ENCODE data around the gene CRTC2. TPM values are rescaled to one million over a fixed set of nuclear protein-coding genes. Genes with fewer than 3 reads are reported as not detected.

The CRTC2 gene
- total RNA-seq, 1 donor from 2014 or later: 41.9 TPM

- peak overlapping the region; percentile 99 for H3K27ac Mint-ChIP-seq
- H3K4me3 Mint-ChIP-seq (ENCODE audit: low read depth): peak overlapping the region; percentile 99
- TF ChIP-seq CTCF (IDR thresholded peaks at IDR 0.05; ENCODE audit: unreplicated experiment): no peak
- DNase-seq (ENCODE audit: low spot score, unreplicated experiment): no peak
- H3K9me3 Mint-ChIP-seq (ENCODE audit: low read depth): no peaks in the 10 kb centered on the region
- H3K4me1 Mint-ChIP-seq (ENCODE audit: low read depth): peaks cover 44% of the 10 kb centered on the region
- H3K36me3 Mint-ChIP-seq (ENCODE audit: insufficient read depth): peaks cover 10% of the 10 kb centered on the region
- H3K27me3 Mint-ChIP-seq: no peaks in the 10 kb centered on the region
Measured at GRCh38 chr1:153958961-153959260, 499 bp upstream of the CRTC2 start.

DNA sequence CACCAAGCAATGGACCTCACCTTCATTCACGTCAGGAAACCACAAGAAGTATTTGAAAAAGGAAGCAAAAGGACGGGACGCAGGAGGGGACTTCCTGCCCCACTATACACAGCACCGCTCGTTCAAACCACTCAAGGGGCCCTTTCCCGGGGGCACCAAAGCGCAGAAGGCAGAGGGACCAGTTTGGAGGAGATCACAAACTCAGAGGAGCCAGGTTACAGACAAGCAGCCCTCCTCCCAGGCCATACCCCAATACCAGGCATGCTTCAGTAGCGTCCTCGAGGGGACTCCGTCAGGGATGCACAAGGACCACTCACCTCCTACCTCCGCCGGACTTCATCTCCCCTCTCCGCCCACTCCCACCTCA lies 685 bp downstream of the CRTC2 start:
- TF ChIP-seq CTCF (IDR thresholded peaks at IDR 0.05; ENCODE audit: unreplicated experiment): no peak
- DNase-seq (ENCODE audit: low spot score, unreplicated experiment): no peak

DNA sequence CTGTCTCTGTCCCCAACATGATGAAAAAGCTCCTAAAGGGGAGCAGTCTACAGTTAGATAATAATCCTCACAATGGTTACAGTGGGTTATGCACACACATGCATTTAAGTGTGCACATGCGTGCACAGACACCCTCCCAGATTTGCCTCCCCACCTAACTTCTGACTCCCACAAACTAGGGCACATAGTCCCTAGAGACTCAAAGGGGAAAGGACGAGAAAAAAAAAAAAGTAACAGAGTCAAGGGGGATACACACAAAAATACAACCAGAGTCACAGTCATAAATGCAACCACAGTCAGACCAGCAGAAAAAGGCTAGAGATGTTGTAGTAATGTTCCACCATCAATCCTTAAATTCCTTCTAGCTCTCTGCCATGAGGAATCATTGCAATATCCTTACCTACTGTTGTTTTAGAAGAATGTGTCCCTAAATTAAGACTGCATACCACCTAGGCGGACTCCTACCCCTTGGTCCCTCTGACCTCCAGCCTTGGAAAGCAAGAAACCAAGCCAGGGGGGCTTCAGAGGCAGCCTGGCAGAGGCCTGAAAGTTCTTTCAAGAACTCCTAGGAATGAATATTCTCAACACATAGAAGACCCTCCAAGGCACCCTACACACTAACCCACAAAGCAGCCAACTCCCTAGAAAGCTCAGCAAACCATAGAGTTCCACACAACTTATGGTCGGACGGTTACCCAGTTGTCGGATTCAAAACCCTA lies 1.3 kb downstream of the CRTC2 start:
- Mint-ChIP-seq H3K27me3 (no peaks in the 10 kb centered on the region), H3K9me3 (ENCODE audit: low read depth) (no peaks in the 10 kb centered on the region), H3K4me1 (ENCODE audit: low read depth) (peaks cover 34% of the 10 kb centered on the region), H3K36me3 (ENCODE audit: insufficient read depth) (peaks cover 10% of the 10 kb centered on the region), H3K27ac (peak overlapping the region; percentile 99), H3K4me3 (ENCODE audit: low read depth) (peak overlapping the region; percentile 99)
- DNase-seq (ENCODE audit: low spot score, unreplicated experiment): no peak
- TF ChIP-seq CTCF (IDR thresholded peaks at IDR 0.05; ENCODE audit: unreplicated experiment): no peak

More for the DNA sequence above, 685 bp downstream of the CRTC2 start:
- Mint-ChIP-seq H3K9me3 (ENCODE audit: low read depth) (no peaks in the 10 kb centered on the region), H3K4me1 (ENCODE audit: low read depth) (peaks cover 39% of the 10 kb centered on the region), H3K36me3 (ENCODE audit: insufficient read depth) (peaks cover 10% of the 10 kb centered on the region), H3K4me3 (ENCODE audit: low read depth) (peak overlapping the region; percentile 99), H3K27me3 (no peaks in the 10 kb centered on the region), H3K27ac (peak overlapping the region; percentile 99)

DNA sequence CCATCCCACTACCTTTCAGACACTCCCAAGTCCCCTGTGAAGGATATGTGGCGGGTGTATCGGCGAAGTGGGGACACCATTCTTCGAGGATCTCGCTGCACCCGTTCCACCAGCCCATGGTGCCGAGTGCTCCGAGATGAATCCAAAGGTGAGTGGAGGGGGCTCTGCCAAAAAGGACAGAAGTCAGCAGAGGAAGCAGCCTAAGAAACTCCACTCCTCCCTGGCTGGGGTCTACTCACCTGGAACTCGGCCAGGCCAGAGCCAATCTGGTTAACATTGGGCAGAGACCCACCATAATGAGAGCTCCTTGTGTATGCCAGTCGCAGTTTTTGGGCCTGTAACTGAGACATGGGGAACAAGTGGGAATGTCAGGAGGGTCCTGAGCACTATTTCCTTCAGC lies 3.6 kb downstream of the CRTC2 start:
- Mint-ChIP-seq H3K4me3 (ENCODE audit: low read depth) (no peak overlapping the region), H3K27me3 (no peaks in the 10 kb centered on the region)

GRCh38 chr1:153953859-153954365 lies 4.5 kb downstream of the CRTC2 start:
- no peak overlapping the region for H3K4me3 Mint-ChIP-seq (ENCODE audit: low read depth)
- no peaks in the 10 kb centered on the region for H3K27me3 Mint-ChIP-seq

More for the DNA sequence above, 3.6 kb downstream of the CRTC2 start:
- Mint-ChIP-seq H3K27ac (peak overlapping the region; percentile 12), H3K36me3 (ENCODE audit: insufficient read depth) (peaks cover 8% of the 10 kb centered on the region), H3K9me3 (ENCODE audit: low read depth) (no peaks in the 10 kb centered on the region), H3K4me1 (ENCODE audit: low read depth) (peaks cover 22% of the 10 kb centered on the region)
- no peak for DNase-seq (ENCODE audit: low spot score, unreplicated experiment)
- no peak for TF ChIP-seq CTCF (IDR thresholded peaks at IDR 0.05; ENCODE audit: unreplicated experiment)

More at GRCh38 chr1:153953859-153954365, 4.5 kb downstream of the CRTC2 start:
- DNase-seq (ENCODE audit: low spot score, unreplicated experiment): no peak
- H3K9me3 Mint-ChIP-seq (ENCODE audit: low read depth): no peaks in the 10 kb centered on the region
- H3K27ac Mint-ChIP-seq: peak overlapping the region; percentile 12
- peaks cover 8% of the 10 kb centered on the region for H3K36me3 Mint-ChIP-seq (ENCODE audit: insufficient read depth)
- TF ChIP-seq CTCF (IDR thresholded peaks at IDR 0.05; ENCODE audit: unreplicated experiment): no peak
- H3K4me1 Mint-ChIP-seq (ENCODE audit: low read depth): peaks cover 22% of the 10 kb centered on the region
